Measurements from ENCODE around the gene ABR.

The ABR gene

GRCh38 chr17:1011138-1011537 is 168.6 kb downstream of the ABR start:
- in situ Hi-C loops (cut with MboI; ENCODE audit: low sequenced_read_pairs), result no loop called here

GRCh38 chr17:1010586-1010985 is 169.2 kb downstream of the ABR start:
- in situ Hi-C loops (cut with MboI; ENCODE audit: low sequenced_read_pairs), result no loop called here

GRCh38 chr17:1010086-1010450 is 169.7 kb downstream of the ABR start:
- in situ Hi-C loops (cut with MboI; ENCODE audit: low sequenced_read_pairs), result no loop called here

GRCh38 chr17:1009229-1010085 is 170.3 kb downstream of the ABR start:
- in situ Hi-C loops (cut with MboI; ENCODE audit: low sequenced_read_pairs), result no loop called here

- in situ Hi-C loops (cut with MboI; ENCODE audit: low sequenced_read_pairs), result no loop called here
These were observed 171.6 kb downstream of the ABR start for GRCh38 chr17:1008008-1008761.

GRCh38 chr17:1007310-1008007 is 172.3 kb downstream of the ABR start:
- in situ Hi-C loops (cut with MboI; ENCODE audit: low sequenced_read_pairs), result no loop called here

- in situ Hi-C loops (cut with MboI; ENCODE audit: low sequenced_read_pairs), result no loop called here
These were observed 173.7 kb downstream of the ABR start for GRCh38 chr17:1006054-1006453.

GRCh38 chr17:1005361-1005946 is 174.3 kb downstream of the ABR start:
- in situ Hi-C loops (cut with MboI; ENCODE audit: low sequenced_read_pairs), result no loop called here

- in situ Hi-C loops (cut with MboI; ENCODE audit: low sequenced_read_pairs), result no loop called here
These were observed 174.9 kb downstream of the ABR start for GRCh38 chr17:1004769-1005295.

- in situ Hi-C loops (cut with MboI; ENCODE audit: low sequenced_read_pairs), result no loop called here
These were observed 175.6 kb downstream of the ABR start for GRCh38 chr17:1003972-1004768.

- in situ Hi-C loops (cut with MboI; ENCODE audit: low sequenced_read_pairs), result no loop called here
These were observed 176.2 kb downstream of the ABR start for GRCh38 chr17:1003633-1003971.

GRCh38 chr17:1002771-1003555 is 176.8 kb downstream of the ABR start:
- in situ Hi-C loops (cut with MboI; ENCODE audit: low sequenced_read_pairs), result no loop called here

- in situ Hi-C loops (cut with MboI; ENCODE audit: low sequenced_read_pairs), result no loop called here
These were observed 177.4 kb downstream of the ABR start for GRCh38 chr17:1002412-1002753.

- in situ Hi-C loops (cut with MboI; ENCODE audit: low sequenced_read_pairs), result no loop called here
These were observed 178.0 kb downstream of the ABR start for GRCh38 chr17:1001640-1002411.

- in situ Hi-C loops (cut with MboI; ENCODE audit: low sequenced_read_pairs), result no loop called here
These were observed 179.0 kb downstream of the ABR start for GRCh38 chr17:1000597-1001461.

- in situ Hi-C loops (cut with MboI; ENCODE audit: low sequenced_read_pairs), result no loop called here
These were observed 181.7 kb downstream of the ABR start for GRCh38 chr17:998111-998510.

- in situ Hi-C loops (cut with MboI; ENCODE audit: low sequenced_read_pairs), result no loop called here
These were observed 183.0 kb downstream of the ABR start, which contains the start of gene TIMM22 for GRCh38 chr17:996554-997344. Gene TIMM22, plus strand, starts transcription at chr17:997129. Its CDS starts 14 bp downstream, at chr17:997143.
